Prostate gland (tissue), 2 donors: ENCODE results near the gene PDLIM1. TPM values are rescaled to one million over a fixed set of nuclear protein-coding genes. Genes with fewer than 3 reads are reported as not detected.

Experiments used
- DNase-seq: peaks from one replicate; pipeline ENCODE4 v3.0.0-alpha.2; 2019; ENCODE audit warnings: low spot score
- H3K27ac ChIP-seq, 2 donors: fragments of 200-600 bp; sonication (generic); 2 replicates each; pipeline ENCODE4 v1.5.1; 2017 to 2019
- H3K27me3 ChIP-seq: fragments of 200-600 bp; sonication (generic); replicated peaks from 2 replicates; pipeline ENCODE4 v1.5.1; 2019; ENCODE audit not compliant: insufficient read depth
- H3K36me3 ChIP-seq, 2 donors: fragments of 200-600 bp; sonication (generic); 1 replicate in 1 of 2; 2 replicates in 1 of 2; pipeline versions ENCODE4 v1.5.1 to v1.8.1; 2017 to 2019
- H3K4me1 ChIP-seq: fragments of 200-600 bp; sonication (generic); replicated peaks from 2 replicates; pipeline ENCODE4 v1.5.1; 2019
- H3K4me3 ChIP-seq, 2 donors: fragments of 200-600 bp; sonication (generic); 2 replicates each; pipeline ENCODE4 v1.5.1; 2017 to 2019
- H3K9me3 ChIP-seq: fragments of 200-600 bp; sonication (generic); 2 replicates; pipeline ENCODE4 v1.5.1; 2017
- CTCF ChIP-seq, 4 experiments: fragments of 200-600 bp in 2 of 4; fragments of 450-650 bp in 2 of 4; sonication (generic) in 2 of 4; IDR thresholded peaks; 1 replicate in 3 of 4; 2 replicates in 1 of 4; pipeline ENCODE4 v1.5.1; 2016 to 2019; ENCODE audit warnings: antibody characterized with exemption in 4 of 4, mild to moderate bottlenecking in 2 of 4, moderate library complexity in 2 of 4
- POLR2A ChIP-seq: fragments of 450-650 bp; IDR thresholded peaks from one replicate; pipeline ENCODE4 v1.6.1; 2016; ENCODE audit warnings: antibody characterized with exemption, mild to moderate bottlenecking
- POLR2AphosphoS5 ChIP-seq: sonication (generic); formaldehyde crosslinking; IDR thresholded peaks from one replicate; pipeline ENCODE4 v1.6.1; 2017; ENCODE audit warnings: antibody characterized with exemption
- WGBS: methylation state at CpG from one replicate; pipeline ENCODE4 v1.1.5; 2018; 5-methylcytosine and 5-hydroxymethylcytosine counted together
- intact Hi-C: fragments of 100-400 bp; cut with DNase I; formaldehyde crosslinking; loops from one replicate; pipeline ENCODE4 v1.14.2; 2022
- total RNA-seq, 2 donors: library from RNA; depleted of rRNA; stranded (reverse); fragments of >200 nt; gene quantifications; one replicate each; pipeline ENCODE4 v1.1.0, GENCODE V29; 2016

Gene PDLIM1
- total RNA-seq, 2 donors from 2014 or later: 63.2 to 82.0 TPM

DNA sequence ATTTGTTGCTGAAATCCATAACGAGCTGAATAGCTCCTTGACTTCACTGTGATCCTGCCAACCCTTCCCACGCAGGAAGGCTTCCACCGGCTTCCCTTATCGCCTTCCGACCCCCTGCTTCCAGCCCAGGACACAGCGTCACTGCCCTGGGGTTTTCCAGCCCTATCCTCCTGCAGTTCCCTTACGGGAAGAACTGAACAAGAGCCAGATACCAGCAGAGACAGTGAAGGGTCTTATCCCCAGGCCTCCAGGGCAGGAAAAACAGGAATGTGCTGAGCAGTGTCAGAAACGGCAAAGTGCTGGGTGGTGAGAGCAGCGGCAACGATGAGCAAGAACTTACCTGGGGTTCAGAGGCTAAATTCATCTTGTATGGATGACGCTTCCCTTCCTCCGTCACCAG, 22.4 kb downstream of the PDLIM1 start:
- TF ChIP-seq POLR2AphosphoS5 (peak; percentile 10), POLR2A (no peak), CTCF (IDR thresholded peaks at IDR 0.05) (no peak)
- DNase-seq: no peak
- Histone ChIP-seq H3K4me1 (no peaks in the 10 kb centered on the region), H3K9me3 (no peaks in the 10 kb centered on the region), H3K36me3 (no peaks in the 10 kb centered on the region), H3K27ac (peak overlapping the region; percentile 42 to 45), H3K27me3 (no peaks in the 10 kb centered on the region), H3K4me3 (no peak overlapping the region)
- intact Hi-C loops: no loop called here
- WGBS: 64% methylated on average over 12 of the region's 12 CpGs

DNA sequence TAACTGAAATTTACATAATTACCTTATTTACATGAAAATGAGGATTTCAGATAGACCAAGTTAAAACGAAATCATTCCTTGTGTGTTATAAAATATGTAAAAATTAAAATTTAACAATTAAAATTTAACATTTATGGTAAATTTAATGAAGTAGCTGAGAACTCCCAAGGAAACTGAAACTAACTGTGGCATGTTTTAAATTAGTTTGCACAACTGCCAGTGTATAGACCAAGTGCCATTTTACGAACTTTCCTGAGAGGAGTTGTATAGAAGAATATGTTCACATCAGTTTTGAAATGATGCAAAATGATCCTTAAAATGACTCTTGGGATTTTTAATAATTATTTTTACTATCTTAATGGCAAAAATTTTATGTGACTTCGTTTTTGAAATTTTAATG, 23.6 kb downstream of the PDLIM1 start:
- no peak overlapping the region for H3K27ac ChIP-seq
- H3K4me1 ChIP-seq: no peaks in the 10 kb centered on the region
- DNase-seq: no peak
- H3K4me3 ChIP-seq: no peak overlapping the region
- H3K36me3 ChIP-seq: no peaks in the 10 kb centered on the region
- 92% methylated on average over 3 of the region's 3 CpGs for WGBS
- no peaks in the 10 kb centered on the region for H3K9me3 ChIP-seq
- H3K27me3 ChIP-seq: no peaks in the 10 kb centered on the region
- TF ChIP-seq POLR2A (no peak), CTCF (IDR thresholded peaks at IDR 0.05) (no peak), POLR2AphosphoS5 (no peak)
- intact Hi-C loops: no loop called here

DNA sequence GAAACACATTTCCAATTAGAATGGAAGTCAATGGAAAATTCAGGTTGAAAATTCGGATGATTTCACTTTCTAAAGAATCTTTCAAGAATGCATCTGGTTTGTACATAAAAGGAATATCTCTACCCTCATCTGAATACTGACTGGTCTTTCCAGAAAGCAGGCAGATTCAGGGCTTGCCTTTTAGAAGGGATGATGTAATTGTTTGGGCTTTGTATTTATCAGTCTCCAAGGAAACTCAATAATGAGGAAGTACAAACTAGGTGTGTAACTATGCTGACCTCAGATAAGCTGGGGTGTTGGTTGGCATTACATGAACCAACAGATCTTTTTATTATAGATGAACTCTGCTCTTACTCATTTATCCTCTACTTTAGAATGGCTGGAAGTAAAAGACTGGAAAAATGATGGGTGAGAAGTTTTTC, 24.1 kb downstream of the PDLIM1 start:
- intact Hi-C loops: no loop called here
- Histone ChIP-seq H3K27me3 (no peaks in the 10 kb centered on the region), H3K4me3 (no peak overlapping the region), H3K4me1 (no peaks in the 10 kb centered on the region), H3K9me3 (no peaks in the 10 kb centered on the region), H3K27ac (peak overlapping the region; percentile 0 to 26), H3K36me3 (no peaks in the 10 kb centered on the region)
- no peak for DNase-seq
- TF ChIP-seq POLR2A (peak; percentile 2), POLR2AphosphoS5 (peak; percentile 61), CTCF (IDR thresholded peaks at IDR 0.05) (no peak)
- 17% methylated on average over 1 of the region's 1 CpG for WGBS

DNA sequence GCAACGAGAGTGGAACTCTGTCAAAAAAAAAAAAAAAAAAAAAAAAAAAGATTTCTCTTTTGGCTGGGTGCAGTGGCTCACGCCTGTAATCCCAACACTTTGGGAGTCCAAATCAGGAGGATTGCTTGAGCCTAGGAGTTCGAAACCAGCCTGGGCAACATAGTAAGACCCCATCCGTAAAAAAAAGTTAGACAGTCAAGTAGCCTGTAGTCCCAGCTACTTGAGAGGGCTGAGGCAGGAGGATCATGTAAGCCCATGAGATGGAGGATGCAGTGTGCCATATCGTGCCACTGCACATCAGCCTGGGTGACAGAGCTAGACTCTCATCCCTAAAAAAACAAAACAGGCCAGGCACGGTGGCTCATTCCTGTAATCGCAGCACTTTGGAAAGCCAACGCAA, 25.2 kb downstream of the PDLIM1 start:
- Histone ChIP-seq H3K9me3 (no peaks in the 10 kb centered on the region), H3K4me1 (no peaks in the 10 kb centered on the region), H3K27ac (no peak overlapping the region), H3K27me3 (no peaks in the 10 kb centered on the region), H3K36me3 (no peaks in the 10 kb centered on the region), H3K4me3 (no peak overlapping the region)
- no peak for TF ChIP-seq POLR2A
- no peak for TF ChIP-seq CTCF (IDR thresholded peaks at IDR 0.05)
- no peak for TF ChIP-seq POLR2AphosphoS5
- DNase-seq: no peak
- 95% methylated on average over 8 of the region's 8 CpGs for WGBS
- intact Hi-C loops: no loop called here

DNA sequence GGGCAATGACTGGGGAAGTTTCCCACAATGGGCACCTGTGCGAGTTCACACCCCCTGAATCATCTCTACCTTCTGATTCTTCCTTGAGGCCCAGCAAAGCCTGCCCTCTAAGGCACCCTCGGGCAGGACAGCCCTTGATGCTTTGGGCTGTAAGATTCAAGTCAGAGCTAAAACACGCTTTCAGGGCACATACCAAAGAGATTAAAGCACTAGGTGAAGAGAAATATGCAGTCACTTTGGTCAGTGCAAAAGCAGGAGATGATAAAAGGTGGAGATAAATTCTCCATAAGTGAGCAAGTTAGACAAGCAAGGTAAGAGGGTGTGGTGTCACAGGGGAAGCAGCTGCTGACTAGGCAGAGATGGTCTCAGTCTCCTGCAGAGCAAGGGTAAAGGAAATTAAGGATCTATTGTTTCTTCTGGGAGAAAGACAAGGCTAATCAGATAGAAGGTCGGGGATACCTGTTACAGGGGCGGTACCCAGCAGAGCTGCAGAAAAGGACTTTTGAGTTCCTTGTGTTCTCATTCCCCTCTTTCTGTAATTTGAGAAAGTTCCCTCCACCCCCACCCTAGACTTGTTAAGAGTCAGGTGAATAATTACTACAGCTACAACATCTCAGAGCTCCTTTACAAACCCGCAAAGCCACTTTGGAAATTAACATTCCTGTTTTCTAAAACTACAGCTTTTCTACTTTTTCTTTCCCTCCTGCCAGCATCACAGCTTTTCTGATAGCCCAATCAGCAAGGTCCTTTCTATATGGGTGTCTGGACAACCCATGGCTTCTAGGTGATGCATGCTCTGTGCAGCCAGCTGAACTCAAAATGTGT, 26.4 kb downstream of the PDLIM1 start:
- 67% methylated on average over 6 of the region's 6 CpGs for WGBS
- H3K27me3 ChIP-seq: no peaks in the 10 kb centered on the region
- no peaks in the 10 kb centered on the region for H3K4me1 ChIP-seq
- H3K4me3 ChIP-seq: no peak overlapping the region
- no peak for TF ChIP-seq POLR2A
- TF ChIP-seq CTCF (IDR thresholded peaks at IDR 0.05): no peak
- TF ChIP-seq POLR2AphosphoS5: no peak
- DNase-seq: no peak
- intact Hi-C loops: no loop called here
- no peaks in the 10 kb centered on the region for H3K36me3 ChIP-seq
- H3K9me3 ChIP-seq: no peaks in the 10 kb centered on the region
- H3K27ac ChIP-seq: no peak overlapping the region
